Measurements from ENCODE around the gene LGR4.
A peak's percentile ranks its signal among the peaks of the same experiment; 100 is the strongest.

Gene LGR4

DNA sequence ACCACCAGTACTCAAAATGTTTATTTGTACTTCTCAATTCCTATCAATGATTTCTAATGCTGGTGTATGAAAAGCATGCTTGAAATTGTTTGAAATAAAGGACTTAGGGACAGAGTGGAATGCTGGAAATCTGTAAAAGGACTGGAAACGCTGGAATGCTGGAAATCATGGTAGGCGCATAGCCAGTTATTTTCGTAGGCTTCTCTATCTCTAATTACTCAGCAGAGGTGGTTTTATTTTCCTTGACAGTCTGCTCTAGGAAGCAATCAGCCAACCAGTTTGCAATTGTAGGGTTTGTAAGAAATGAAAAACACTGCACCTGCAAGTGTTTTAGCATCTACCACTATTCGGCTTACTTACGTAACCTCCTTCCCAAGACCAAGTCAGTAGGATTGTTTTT lies 33.2 kb upstream of the LGR4 start:
- TF ChIP-seq, protein P1, sequence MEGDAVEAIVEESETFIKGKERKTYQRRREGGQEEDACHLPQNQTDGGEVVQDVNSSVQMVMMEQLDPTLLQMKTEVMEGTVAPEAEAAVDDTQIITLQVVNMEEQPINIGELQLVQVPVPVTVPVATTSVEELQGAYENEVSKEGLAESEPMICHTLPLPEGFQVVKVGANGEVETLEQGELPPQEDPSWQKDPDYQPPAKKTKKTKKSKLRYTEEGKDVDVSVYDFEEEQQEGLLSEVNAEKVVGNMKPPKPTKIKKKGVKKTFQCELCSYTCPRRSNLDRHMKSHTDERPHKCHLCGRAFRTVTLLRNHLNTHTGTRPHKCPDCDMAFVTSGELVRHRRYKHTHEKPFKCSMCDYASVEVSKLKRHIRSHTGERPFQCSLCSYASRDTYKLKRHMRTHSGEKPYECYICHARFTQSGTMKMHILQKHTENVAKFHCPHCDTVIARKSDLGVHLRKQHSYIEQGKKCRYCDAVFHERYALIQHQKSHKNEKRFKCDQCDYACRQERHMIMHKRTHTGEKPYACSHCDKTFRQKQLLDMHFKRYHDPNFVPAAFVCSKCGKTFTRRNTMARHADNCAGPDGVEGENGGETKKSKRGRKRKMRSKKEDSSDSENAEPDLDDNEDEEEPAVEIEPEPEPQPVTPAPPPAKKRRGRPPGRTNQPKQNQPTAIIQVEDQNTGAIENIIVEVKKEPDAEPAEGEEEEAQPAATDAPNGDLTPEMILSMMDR (IDR thresholded peaks at IDR 0.05) = no peak
- Histone ChIP-seq H3K27me3 (no peaks in the 10 kb centered on the region), H3K27ac (peak overlapping the region; percentile 74), H3K4me1 (ENCODE audit: control insufficient read depth in 1 of 2, insufficient read depth in 1 of 2, low read depth in 1 of 2, low read length in 1 of 2) (peaks cover 18 to 20% of the 10 kb centered on the region in 2 experiments), H3K36me3 (peaks cover 8% of the 10 kb centered on the region), H3K4me3 (ENCODE audit: low read depth in 1 of 2, low read length in 1 of 2) (peak overlapping the region; percentile 77 to 97), H3K9me3 (no peaks in the 10 kb centered on the region)

GRCh38 chr11:27504205-27504604 lies 31.6 kb upstream of the LGR4 start:
- H3K9me3 ChIP-seq = no peaks in the 10 kb centered on the region
- TF ChIP-seq, protein P1 (IDR thresholded peaks at IDR 0.05) = no peak
- H3K27ac ChIP-seq = no peak overlapping the region
- no peak overlapping the region for H3K4me3 ChIP-seq (ENCODE audit: low read depth in 1 of 2, low read length in 1 of 2)
- H3K27me3 ChIP-seq = no peaks in the 10 kb centered on the region
- peaks cover 16% of the 10 kb centered on the region in 2 experiments for H3K4me1 ChIP-seq (ENCODE audit: control insufficient read depth in 1 of 2, insufficient read depth in 1 of 2, low read depth in 1 of 2, low read length in 1 of 2)
- peaks cover 19% of the 10 kb centered on the region for H3K36me3 ChIP-seq

GRCh38 chr11:27501100-27501499 lies 28.5 kb upstream of the LGR4 start:
- Histone ChIP-seq H3K4me3 (ENCODE audit: low read depth in 1 of 2, low read length in 1 of 2) (no peak overlapping the region), H3K27me3 (no peaks in the 10 kb centered on the region), H3K36me3 (peaks cover 30% of the 10 kb centered on the region), H3K9me3 (no peaks in the 10 kb centered on the region), H3K4me1 (ENCODE audit: control insufficient read depth in 1 of 2, insufficient read depth in 1 of 2, low read depth in 1 of 2, low read length in 1 of 2) (peaks cover 6 to 9% of the 10 kb centered on the region in 2 experiments), H3K27ac (no peak overlapping the region)
- TF ChIP-seq, protein P1 (IDR thresholded peaks at IDR 0.05) = no peak

- H3K27me3 ChIP-seq = no peaks in the 10 kb centered on the region
- H3K9me3 ChIP-seq = no peaks in the 10 kb centered on the region
- H3K27ac ChIP-seq = no peak overlapping the region
- TF ChIP-seq, protein P1 (IDR thresholded peaks at IDR 0.05) = no peak
- H3K4me3 ChIP-seq (ENCODE audit: low read depth in 1 of 2, low read length in 1 of 2) = no peak overlapping the region
- no peaks in the 10 kb centered on the region for H3K4me1 ChIP-seq (ENCODE audit: control insufficient read depth in 1 of 2, insufficient read depth in 1 of 2, low read depth in 1 of 2, low read length in 1 of 2)
- H3K36me3 ChIP-seq = peaks cover 41% of the 10 kb centered on the region
Observed at GRCh38 chr11:27497911-27498310, 25.3 kb upstream of the LGR4 start.

DNA sequence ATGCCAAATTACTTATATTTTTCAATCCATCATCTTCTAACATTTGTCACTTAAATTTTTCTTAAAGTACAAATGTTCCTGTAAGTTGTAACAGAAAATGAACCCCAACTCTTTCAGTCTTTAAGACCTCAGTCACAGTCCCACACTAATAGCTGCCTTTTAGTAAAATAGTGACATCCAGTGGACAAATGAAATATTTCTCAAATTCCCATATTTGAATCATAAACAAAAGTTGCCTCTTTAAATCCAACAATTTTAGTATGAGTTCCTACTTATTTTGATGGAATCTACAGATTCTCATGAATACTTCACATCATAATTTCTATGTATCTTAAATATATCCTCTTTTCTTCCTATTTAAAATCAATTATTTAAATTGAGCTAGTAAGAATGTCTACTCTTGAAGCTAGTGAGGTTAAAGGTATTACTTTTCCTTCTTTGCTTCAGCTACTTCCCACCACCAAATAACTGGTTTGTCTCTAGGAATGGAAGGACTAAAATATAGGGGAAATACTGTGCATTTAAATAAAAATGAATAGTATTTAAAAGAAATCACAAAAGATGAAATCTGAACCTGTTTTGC lies 24.8 kb upstream of the LGR4 start:
- Histone ChIP-seq H3K4me3 (ENCODE audit: low read depth in 1 of 2, low read length in 1 of 2) (no peak overlapping the region), H3K4me1 (ENCODE audit: control insufficient read depth in 1 of 2, insufficient read depth in 1 of 2, low read depth in 1 of 2, low read length in 1 of 2) (no peaks in the 10 kb centered on the region), H3K27ac (no peak overlapping the region), H3K36me3 (peaks cover 44% of the 10 kb centered on the region), H3K27me3 (no peaks in the 10 kb centered on the region), H3K9me3 (no peaks in the 10 kb centered on the region)
- TF ChIP-seq, protein P1 (IDR thresholded peaks at IDR 0.05) = no peak

Measured in neutrophil (primary cell).